Cardiac muscle cell (in vitro differentiated cells and primary cell): ENCODE data around the gene DMAP1. TPM values are rescaled to one million over a fixed set of nuclear protein-coding genes. Genes with fewer than 3 reads are reported as not detected.
A peak's percentile ranks its signal among the peaks of the same experiment; 100 is the strongest.

ENCODE experiments used
- DNase-seq, 2 donors: peaks; one replicate each; pipeline versions ENCODE4 v3.0.0 to v3.0.0-alpha.2; 2010 to 2017; ENCODE audit warnings: low read depth in 1 of 2, low spot score in 1 of 2
- H3K27ac ChIP-seq: fragments of 200-600 bp; sonication (generic); 2 replicates; pipeline ENCODE4 v1.5.1; 2016
- H3K27me3 ChIP-seq: fragments of 200-600 bp; sonication (generic); 2 replicates; pipeline ENCODE4 v1.6.0; 2016; ENCODE audit warnings: control low read depth
- H3K36me3 ChIP-seq: fragments of 200-600 bp; sonication (generic); 2 replicates; pipeline ENCODE4 v1.5.1; 2016; ENCODE audit warnings: control low read depth
- H3K4me1 ChIP-seq: fragments of 200-600 bp; sonication (generic); 2 replicates; pipeline ENCODE4 v1.8.1; 2017; ENCODE audit warnings: low read depth, mild to moderate bottlenecking, mixed run types
- H3K4me3 ChIP-seq: fragments of 200-600 bp; sonication (generic); 2 replicates; pipeline ENCODE4 v1.5.1; 2016; ENCODE audit warnings: mild to moderate bottlenecking
- H3K9me3 ChIP-seq: fragments of 200-600 bp; sonication (generic); 2 replicates; pipeline ENCODE4 v1.5.1; 2017; ENCODE audit warnings: low read depth, mild to moderate bottlenecking, control low read depth
- polyA plus RNA-seq: library from polyadenylated mRNA; unstranded; fragments of >200 nt; fragmentation: Nextera tagmentation; extraction: Ambion mirVana; gene quantifications from 2 replicates; pipeline ENCODE4 v1.2.1, GENCODE V29; 2016
- total RNA-seq: library from RNA; depleted of rRNA; stranded (reverse); fragments of >200 nt; gene quantifications from 2 replicates; pipeline ENCODE4 v1.2.3, GENCODE V29; 2016
- TF ChIP-seq, protein P1 (sequence below): IDR thresholded peaks from 2 replicates; pipeline ENCODE4 v1.5.1; 2012; ENCODE audit warnings: low read depth, mild to moderate bottlenecking, low read length

DMAP1 gene
- total and polyA plus RNA-seq, 2 experiments from 2014 or later: 77.5 to 93.3 TPM

DNA sequence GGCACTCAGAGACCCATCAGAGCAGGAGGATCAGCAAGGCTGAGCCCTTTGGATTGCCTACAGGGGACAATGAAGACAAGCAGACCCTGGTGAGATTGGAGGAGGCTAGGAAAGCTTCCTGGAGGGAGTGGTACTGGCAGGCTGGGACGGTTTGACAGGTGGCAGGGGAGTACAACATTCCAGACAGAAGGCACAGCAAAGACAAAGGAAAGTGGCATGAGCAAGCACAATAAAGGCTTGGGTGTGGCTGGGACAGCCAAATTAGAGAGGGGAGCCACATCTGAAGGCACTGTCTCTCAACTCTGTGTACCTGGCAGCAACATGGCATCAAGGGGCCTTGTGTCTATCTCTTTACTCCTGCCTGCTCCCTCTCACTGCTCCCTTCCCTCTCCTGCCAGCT is 38.2 kb downstream of the DMAP1 start:
- DNase-seq: no peak
- TF ChIP-seq, protein P1, sequence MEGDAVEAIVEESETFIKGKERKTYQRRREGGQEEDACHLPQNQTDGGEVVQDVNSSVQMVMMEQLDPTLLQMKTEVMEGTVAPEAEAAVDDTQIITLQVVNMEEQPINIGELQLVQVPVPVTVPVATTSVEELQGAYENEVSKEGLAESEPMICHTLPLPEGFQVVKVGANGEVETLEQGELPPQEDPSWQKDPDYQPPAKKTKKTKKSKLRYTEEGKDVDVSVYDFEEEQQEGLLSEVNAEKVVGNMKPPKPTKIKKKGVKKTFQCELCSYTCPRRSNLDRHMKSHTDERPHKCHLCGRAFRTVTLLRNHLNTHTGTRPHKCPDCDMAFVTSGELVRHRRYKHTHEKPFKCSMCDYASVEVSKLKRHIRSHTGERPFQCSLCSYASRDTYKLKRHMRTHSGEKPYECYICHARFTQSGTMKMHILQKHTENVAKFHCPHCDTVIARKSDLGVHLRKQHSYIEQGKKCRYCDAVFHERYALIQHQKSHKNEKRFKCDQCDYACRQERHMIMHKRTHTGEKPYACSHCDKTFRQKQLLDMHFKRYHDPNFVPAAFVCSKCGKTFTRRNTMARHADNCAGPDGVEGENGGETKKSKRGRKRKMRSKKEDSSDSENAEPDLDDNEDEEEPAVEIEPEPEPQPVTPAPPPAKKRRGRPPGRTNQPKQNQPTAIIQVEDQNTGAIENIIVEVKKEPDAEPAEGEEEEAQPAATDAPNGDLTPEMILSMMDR: no peak
- H3K36me3 ChIP-seq: no peaks in the 10 kb centered on the region
- H3K27me3 ChIP-seq: no peaks in the 10 kb centered on the region
- H3K9me3 ChIP-seq: no peaks in the 10 kb centered on the region
- peaks cover 40% of the 10 kb centered on the region for H3K4me1 ChIP-seq
- H3K4me3 ChIP-seq: no peak overlapping the region
- no peak overlapping the region for H3K27ac ChIP-seq

- Histone ChIP-seq H3K9me3 (no peaks in the 10 kb centered on the region), H3K36me3 (no peaks in the 10 kb centered on the region), H3K27me3 (no peaks in the 10 kb centered on the region), H3K4me3 (no peak overlapping the region), H3K27ac (no peak overlapping the region), H3K4me1 (peaks cover 46% of the 10 kb centered on the region)
- DNase-seq: no peak
- TF ChIP-seq, protein P1: no peak
Measured at GRCh38 chr1:44251989-44252671, 38.9 kb downstream of the DMAP1 start.

- no peak for DNase-seq
- Histone ChIP-seq H3K36me3 (no peaks in the 10 kb centered on the region), H3K9me3 (no peaks in the 10 kb centered on the region), H3K27me3 (no peaks in the 10 kb centered on the region), H3K4me1 (peaks cover 51% of the 10 kb centered on the region), H3K27ac (peak overlapping the region; percentile 16), H3K4me3 (no peak overlapping the region)
- TF ChIP-seq, protein P1: no peak
Measured at GRCh38 chr1:44254392-44254910, 41.2 kb downstream of the DMAP1 start.

- Histone ChIP-seq H3K27me3 (no peaks in the 10 kb centered on the region), H3K4me3 (no peak overlapping the region), H3K36me3 (no peaks in the 10 kb centered on the region), H3K4me1 (peaks cover 46% of the 10 kb centered on the region), H3K9me3 (no peaks in the 10 kb centered on the region), H3K27ac (no peak overlapping the region)
- TF ChIP-seq, protein P1: no peak
- no peak for DNase-seq
Measured at GRCh38 chr1:44256762-44257554, 43.7 kb downstream of the DMAP1 start.

GRCh38 chr1:44259090-44259489 is 45.8 kb downstream of the DMAP1 start:
- Histone ChIP-seq H3K36me3 (no peaks in the 10 kb centered on the region), H3K27me3 (no peaks in the 10 kb centered on the region), H3K4me3 (no peak overlapping the region), H3K27ac (no peak overlapping the region), H3K9me3 (no peaks in the 10 kb centered on the region), H3K4me1 (peaks cover 42% of the 10 kb centered on the region)
- DNase-seq: no peak
- TF ChIP-seq, protein P1: no peak
